Loucy (cell line): Measurements from ENCODE around the gene POLA1.

Source experiments
- CTCF ChIP-seq: fragments of 200-600 bp; sonication (generic); conservative IDR thresholded peaks from 2 replicates; pipeline ENCODE4 v1.5.1; 2014; ENCODE audit warnings: mild to moderate bottlenecking, antibody characterized with exemption, low read length
- EZH2phosphoT487 ChIP-seq: fragments of 200-600 bp; IDR thresholded peaks from 2 replicates; pipeline ENCODE4 v1.6.1; 2018; ENCODE audit warnings: antibody characterized with exemption, mild to moderate bottlenecking, moderate library complexity, borderline replicate concordance

GRCh38 chrX:24662352-24662751, 31.4 kb upstream of the POLA1 start:
- TF ChIP-seq CTCF (no peak), EZH2phosphoT487 (no peak)
